WTC11 (cell line): ENCODE data around the gene BRSK2. TPM values are rescaled to one million over a fixed set of nuclear protein-coding genes. Genes with fewer than 3 reads are reported as not detected.

Source experiments
- ATAC-seq: fragments of 200-7000 bp; cut with Tn5 transposase; 2 replicates; pipeline ENCODE4 v1.10.0; 2021; ENCODE audit warnings: mild to moderate bottlenecking, moderate library complexity
- CTCF ChIA-PET: fragments of 300-600 bp; sonication (Branson Sonifier 250); formaldehyde crosslinking; loops from one replicate; lab custom pipeline; 2021; ENCODE audit warnings: antibody characterized with exemption; lab: Charles Lee
- POLR2A ChIA-PET: fragments of 350-600 bp; sonication (Branson Sonifier 250); formaldehyde crosslinking; loops from one replicate; lab custom pipeline; 2021; ENCODE audit warnings: antibody characterized with exemption; lab: Charles Lee
- DNase-seq: peaks from one replicate; pipeline ENCODE4 v3.0.0; 2021; ENCODE audit warnings: low spot score
- H3K27ac Mint-ChIP-seq: 2 replicates; pipeline ENCODE4 v1.8.0; 2021; ENCODE audit warnings: mixed read lengths
- H3K27me3 Mint-ChIP-seq: 2 replicates; pipeline ENCODE4 v1.8.0; 2021; ENCODE audit warnings: low read depth, mild to moderate bottlenecking, moderate library complexity, mixed read lengths
- H3K36me3 Mint-ChIP-seq: 2 replicates; pipeline ENCODE4 v1.8.0; 2021; ENCODE audit warnings: mixed read lengths
- H3K4me1 Mint-ChIP-seq: 2 replicates; pipeline ENCODE4 v1.8.0; 2022; ENCODE audit warnings: mixed read lengths
- H3K4me3 Mint-ChIP-seq: 2 replicates; pipeline ENCODE4 v1.8.0; 2021; ENCODE audit warnings: mild to moderate bottlenecking, moderate library complexity, mixed read lengths
- H3K9me3 Mint-ChIP-seq: 2 replicates; pipeline ENCODE4 v1.8.0; 2021; ENCODE audit warnings: mixed read lengths
- ARID4B ChIP-seq: sonication (generic); formaldehyde crosslinking; IDR thresholded peaks from 2 replicates; pipeline ENCODE4 v1.8.0; 2023; ENCODE audit warnings: missing genetic modification reagents, mild to moderate bottlenecking, borderline replicate concordance
- E2F5 ChIP-seq: sonication (generic); formaldehyde crosslinking; IDR thresholded peaks from 2 replicates; pipeline ENCODE4 v1.8.1; 2022; ENCODE audit warnings: mild to moderate bottlenecking, moderate library complexity, missing genetic modification reagents
- ERG ChIP-seq: fragments of 250-450 bp; sonication (Bioruptor Pico); IDR thresholded peaks from 2 replicates; pipeline ENCODE4 v1.8.0; 2021; ENCODE audit warnings: mild to moderate bottlenecking
- KAT7 ChIP-seq: sonication (generic); formaldehyde crosslinking; IDR thresholded peaks from 2 replicates; pipeline ENCODE4 v1.8.1; 2023; ENCODE audit warnings: missing genetic modification reagents, mild to moderate bottlenecking, borderline replicate concordance
- PREB ChIP-seq: sonication (generic); formaldehyde crosslinking; IDR thresholded peaks from 2 replicates; pipeline ENCODE4 v1.8.1; 2022; ENCODE audit warnings: mild to moderate bottlenecking, missing genetic modification reagents, moderate library complexity, borderline replicate concordance
- USF2 ChIP-seq: sonication (generic); formaldehyde crosslinking; IDR thresholded peaks from 2 replicates; pipeline ENCODE4 v1.8.1; 2023; ENCODE audit warnings: mild to moderate bottlenecking, missing genetic modification reagents, moderate library complexity
- ZNF512 ChIP-seq: sonication (generic); formaldehyde crosslinking; IDR thresholded peaks from 2 replicates; pipeline ENCODE4 v1.8.1; 2022; ENCODE audit warnings: missing genetic modification reagents, borderline replicate concordance
- total RNA-seq: library from RNA; stranded (reverse); gene quantifications from 3 replicates; pipeline ENCODE4 v1.2.3, GENCODE V29; 2021

The BRSK2 gene
- total RNA-seq, 1 experiment from 2014 or later = 34.5 TPM

GRCh38 chr11:1460396-1460985 lies 70.8 kb downstream of the BRSK2 start (continued):
- TF ChIP-seq PREB (CRISPR knock-in tag) = no peak
- no peak for TF ChIP-seq ERG
- no peak for TF ChIP-seq ARID4B (CRISPR knock-in tag)
- no peak for TF ChIP-seq KAT7 (CRISPR knock-in tag)
- TF ChIP-seq, all 79 proteins: peak for 0

GRCh38 chr11:1460986-1461825 lies 71.5 kb downstream of the BRSK2 start:
- CTCF ChIA-PET = interaction anchor here (1.7 kb wide), 1 partner anchor 44 kb away, joined by 5 read pairs; no protein-coding TSS in a partner anchor

More at GRCh38 chr11:1460986-1461825, 71.5 kb downstream of the BRSK2 start:
- Mint-ChIP-seq H3K9me3 (no peaks in the 10 kb centered on the region), H3K4me3 (no peak overlapping the region), H3K36me3 (no peaks in the 10 kb centered on the region), H3K4me1 (no peaks in the 10 kb centered on the region), H3K27me3 (no peaks in the 10 kb centered on the region), H3K27ac (no peak overlapping the region)
- POLR2A ChIA-PET = no interaction called here
- TF ChIP-seq USF2 (CRISPR knock-in tag) (peak; percentile 31; the same call in 1 of the 2 replicates), E2F5 (CRISPR knock-in tag) (no peak), ZNF512 (CRISPR knock-in tag) (no peak)
- ATAC-seq (no peak), DNase-seq (no peak)
